Fibroblast of lung (primary cell): Measurements from ENCODE around the gene TNS2. TPM values are rescaled to one million over a fixed set of nuclear protein-coding genes. Genes with fewer than 3 reads are reported as not detected.
"Not testable (repeated sequence)": the region's sequence is repeated elsewhere in the genome, so short reads cannot be mapped to it uniquely, and the experiment has no call there.

Experiments
- DNase-seq, 2 donors: peaks; one replicate each; pipeline versions ENCODE4 v3.0.0 to v3.0.0-alpha.2; 2010; ENCODE audit warnings: low read depth in 2 of 2
- H2AFZ ChIP-seq: 2 replicates; pipeline ENCODE4 v1.5.1; 2012; ENCODE audit warnings: low read length, control low read depth, inconsistent platforms
- H3K27ac ChIP-seq: 2 replicates; pipeline ENCODE4 v1.5.1; 2011; ENCODE audit warnings: low read length, control low read depth; ENCODE audit not compliant: insufficient read depth
- H3K27me3 ChIP-seq: 2 replicates; pipeline ENCODE4 v1.5.1; 2011; ENCODE audit warnings: mild to moderate bottlenecking, low read length; ENCODE audit not compliant: control insufficient read depth, insufficient read depth
- H3K36me3 ChIP-seq: 2 replicates; pipeline ENCODE4 v1.5.1; 2011; ENCODE audit warnings: low read length; ENCODE audit not compliant: control insufficient read depth, insufficient read depth
- H3K4me1 ChIP-seq: 2 replicates; pipeline ENCODE4 v1.5.1; 2011; ENCODE audit warnings: low read length; ENCODE audit not compliant: control insufficient read depth, insufficient read depth; ENCODE audit errors: extremely low read depth
- H3K4me2 ChIP-seq: 2 replicates; pipeline ENCODE4 v1.5.1; 2011; ENCODE audit warnings: low read length, control low read depth; ENCODE audit not compliant: insufficient read depth; ENCODE audit errors: extremely low read depth
- H3K4me3 ChIP-seq, 4 experiments: fragments of 200-600 bp in 1 of 4; sonication (generic) in 1 of 4; replicated peaks in 1 of 4; 2 replicates each; pipeline ENCODE4 v1.5.1; 2011 to 2016; ENCODE audit warnings: low read length in 4 of 4, low read depth in 3 of 4, mild to moderate bottlenecking in 3 of 4, control low read depth in 2 of 4, inconsistent platforms in 1 of 4, mixed read lengths in 1 of 4; ENCODE audit not compliant: insufficient read depth in 1 of 4; ENCODE audit errors: control extremely low read depth in 1 of 4
- H3K79me2 ChIP-seq: 2 replicates; pipeline ENCODE4 v1.5.1; 2012; ENCODE audit warnings: mild to moderate bottlenecking, low read length, inconsistent platforms; ENCODE audit not compliant: control insufficient read depth, insufficient read depth
- H3K9ac ChIP-seq: 2 replicates; pipeline ENCODE4 v1.5.1; 2011; ENCODE audit warnings: mild to moderate bottlenecking, low read length, control low read depth; ENCODE audit not compliant: insufficient read depth
- H3K9me3 ChIP-seq: 2 replicates; pipeline ENCODE4 v1.5.1; 2012; ENCODE audit warnings: low read depth, low read length; ENCODE audit not compliant: control insufficient read depth, insufficient read depth
- H4K20me1 ChIP-seq: 2 replicates; pipeline ENCODE4 v1.5.1; 2011; ENCODE audit warnings: low read length; ENCODE audit not compliant: control insufficient read depth, insufficient read depth; ENCODE audit errors: extremely low read depth
- EZH2 ChIP-seq: IDR thresholded peaks from 2 replicates; pipeline ENCODE4 v1.5.1; 2012; ENCODE audit warnings: low read length, control low read depth, mild to moderate bottlenecking; ENCODE audit errors: missing control alignments
- polyA plus RNA-seq, 2 donors: library from polyadenylated mRNA; depleted of rRNA in 1 of 2; stranded (reverse) in 1 of 2; unstranded in 1 of 2; fragments of >200 nt; gene quantifications; 2 replicates each; pipeline ENCODE4 v1.2.1, GENCODE V29; 2011 to 2012; ENCODE audit warnings: missing spikeins in 1 of 2
- total RNA-seq: library from RNA; depleted of rRNA; stranded (reverse); fragments of >200 nt; gene quantifications from 2 replicates; pipeline ENCODE4 v1.2.1, GENCODE V29; 2014
- TF ChIP-seq, protein P1 (sequence below), 2 donors: IDR thresholded peaks in 1 of 2; conservative IDR thresholded peaks in 1 of 2; 1 replicate in 1 of 2; 2 replicates in 1 of 2; pipeline ENCODE4 v1.5.1; 2011 to 2012; ENCODE audit warnings: low read length in 2 of 2, control low read depth in 1 of 2, inconsistent platforms in 1 of 2, low read depth in 1 of 2, mild to moderate bottlenecking in 1 of 2

The TNS2 gene
- total and polyA plus RNA-seq, 2 donors (not counting 1 experiment from before 2014, with no cell fraction given), result 35.3 to 60.6 TPM

DNA sequence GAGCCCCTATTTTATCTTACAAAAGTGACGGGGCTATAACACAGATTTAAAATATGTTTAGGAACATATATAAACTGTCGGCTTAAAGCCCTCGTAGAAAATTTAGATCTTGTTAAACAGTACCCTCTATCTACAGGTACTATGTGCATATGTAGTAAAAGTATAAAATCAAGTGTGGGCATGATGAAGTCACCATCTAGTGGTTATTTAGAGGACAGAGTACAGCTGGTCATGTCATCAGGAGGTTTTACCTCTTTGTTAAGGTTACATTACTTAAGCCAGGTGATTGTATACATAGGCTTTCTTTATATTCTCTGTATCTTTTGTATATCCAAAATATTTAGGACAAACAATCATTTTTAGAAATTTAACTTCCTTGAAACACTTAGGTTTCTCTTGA lies 18.2 kb upstream of the TNS2 start:
- no peaks in the 10 kb centered on the region for H3K79me2 ChIP-seq
- TF ChIP-seq, protein P1, sequence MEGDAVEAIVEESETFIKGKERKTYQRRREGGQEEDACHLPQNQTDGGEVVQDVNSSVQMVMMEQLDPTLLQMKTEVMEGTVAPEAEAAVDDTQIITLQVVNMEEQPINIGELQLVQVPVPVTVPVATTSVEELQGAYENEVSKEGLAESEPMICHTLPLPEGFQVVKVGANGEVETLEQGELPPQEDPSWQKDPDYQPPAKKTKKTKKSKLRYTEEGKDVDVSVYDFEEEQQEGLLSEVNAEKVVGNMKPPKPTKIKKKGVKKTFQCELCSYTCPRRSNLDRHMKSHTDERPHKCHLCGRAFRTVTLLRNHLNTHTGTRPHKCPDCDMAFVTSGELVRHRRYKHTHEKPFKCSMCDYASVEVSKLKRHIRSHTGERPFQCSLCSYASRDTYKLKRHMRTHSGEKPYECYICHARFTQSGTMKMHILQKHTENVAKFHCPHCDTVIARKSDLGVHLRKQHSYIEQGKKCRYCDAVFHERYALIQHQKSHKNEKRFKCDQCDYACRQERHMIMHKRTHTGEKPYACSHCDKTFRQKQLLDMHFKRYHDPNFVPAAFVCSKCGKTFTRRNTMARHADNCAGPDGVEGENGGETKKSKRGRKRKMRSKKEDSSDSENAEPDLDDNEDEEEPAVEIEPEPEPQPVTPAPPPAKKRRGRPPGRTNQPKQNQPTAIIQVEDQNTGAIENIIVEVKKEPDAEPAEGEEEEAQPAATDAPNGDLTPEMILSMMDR (conservative IDR thresholded peaks at IDR 0.05 in 1 of 2, IDR thresholded peaks at IDR 0.05 in 1 of 2; ENCODE audit: low read depth in 1 of 2, low read length in 2 of 2), result no peak
- no peak for TF ChIP-seq EZH2
- no peak overlapping the region for H3K27ac ChIP-seq
- H3K9me3 ChIP-seq, result no peaks in the 10 kb centered on the region
- peaks cover 23% of the 10 kb centered on the region for H3K36me3 ChIP-seq
- H2AFZ ChIP-seq, result no peak overlapping the region
- no peaks in the 10 kb centered on the region for H4K20me1 ChIP-seq
- no peaks in the 10 kb centered on the region for H3K4me1 ChIP-seq
- H3K27me3 ChIP-seq, result no peaks in the 10 kb centered on the region
- no peak overlapping the region for H3K4me2 ChIP-seq
- no peak overlapping the region for H3K9ac ChIP-seq
- DNase-seq, result no peak
- H3K4me3 ChIP-seq, result no peak overlapping the region

DNA sequence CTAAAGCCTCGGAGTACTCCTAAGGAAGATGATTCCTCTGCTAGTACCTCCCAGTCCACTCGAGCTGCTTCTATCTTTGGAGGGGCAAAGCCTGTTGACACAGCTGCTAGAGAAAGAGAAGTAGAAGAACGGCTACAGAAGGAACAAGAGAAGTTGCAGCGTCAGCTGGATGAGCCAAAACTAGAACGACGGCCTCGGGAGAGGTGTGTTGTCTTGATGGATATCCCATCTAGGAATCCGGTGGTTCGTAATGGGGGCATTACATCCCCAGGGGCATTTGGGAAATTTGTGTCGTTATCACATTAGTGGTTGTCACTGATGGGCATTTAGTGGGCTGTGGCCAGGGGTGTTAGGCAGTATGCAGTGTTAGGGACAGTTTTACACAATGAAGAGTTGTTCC lies 16.0 kb upstream of the TNS2 start:
- H3K9me3 ChIP-seq, H4K20me1 ChIP-seq, H3K9ac ChIP-seq, H3K27ac ChIP-seq, H3K4me1 ChIP-seq, H2AFZ ChIP-seq, H3K4me2 ChIP-seq, H3K27me3 ChIP-seq, H3K79me2 ChIP-seq, H3K4me3 ChIP-seq, DNase-seq: not testable (repeated sequence)
- H3K36me3 ChIP-seq, result peaks cover 24% of the 10 kb centered on the region

DNA sequence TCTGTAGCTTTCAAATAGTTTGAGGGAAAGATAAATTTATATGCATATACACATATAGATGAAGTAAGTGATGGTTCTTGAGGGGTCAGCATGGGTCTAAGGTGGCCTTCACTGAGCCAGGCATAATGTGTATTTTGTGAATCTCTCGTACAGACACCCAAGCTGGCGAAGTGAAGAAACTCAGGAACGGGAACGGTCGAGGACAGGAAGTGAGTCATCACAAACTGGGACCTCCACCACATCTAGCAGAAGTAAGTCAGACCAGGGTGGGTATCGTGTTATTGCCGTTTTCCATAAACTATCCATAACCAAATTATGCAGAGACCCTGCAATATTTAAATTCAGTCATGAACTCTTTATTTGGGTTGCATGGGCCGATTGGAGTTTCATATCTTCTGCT lies 15.4 kb upstream of the TNS2 start:
- Histone ChIP-seq H3K4me2 (no peak overlapping the region), H3K27ac (no peak overlapping the region), H3K27me3 (no peaks in the 10 kb centered on the region), H3K9ac (no peak overlapping the region), H3K4me3 (no peak overlapping the region), H3K36me3 (peaks cover 30% of the 10 kb centered on the region), H3K79me2 (no peaks in the 10 kb centered on the region), H4K20me1 (no peaks in the 10 kb centered on the region), H2AFZ (no peak overlapping the region), H3K4me1 (peaks cover 3% of the 10 kb centered on the region), H3K9me3 (no peaks in the 10 kb centered on the region)
- TF ChIP-seq, protein P1 (conservative IDR thresholded peaks at IDR 0.05 in 1 of 2, IDR thresholded peaks at IDR 0.05 in 1 of 2; ENCODE audit: low read depth in 1 of 2, low read length in 2 of 2), result no peak
- no peak for TF ChIP-seq EZH2
- DNase-seq, result no peak

DNA sequence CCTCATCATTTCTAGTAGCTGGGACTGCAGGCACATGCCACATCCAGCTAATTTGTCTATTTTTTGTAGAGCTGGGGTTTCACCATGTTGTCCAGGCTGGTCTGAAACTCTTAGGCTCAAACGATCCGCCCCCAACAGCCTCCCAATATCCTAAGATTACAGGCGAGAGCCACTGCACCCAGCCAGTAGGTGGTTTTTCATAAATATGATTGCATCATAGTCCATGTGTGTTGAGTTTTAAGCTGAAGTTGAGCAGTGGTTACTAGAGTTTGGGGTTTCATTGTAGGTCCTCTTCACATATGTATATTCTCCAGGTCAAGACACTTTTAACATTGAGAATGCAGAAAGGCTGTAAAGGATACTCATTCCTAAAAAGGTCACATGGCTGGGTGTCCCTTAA lies 13.1 kb upstream of the TNS2 start:
- H3K4me2 ChIP-seq, result no peak overlapping the region
- H3K36me3 ChIP-seq, result peaks cover 30% of the 10 kb centered on the region
- H3K79me2 ChIP-seq, result no peaks in the 10 kb centered on the region
- no peak for TF ChIP-seq EZH2
- TF ChIP-seq, protein P1 (conservative IDR thresholded peaks at IDR 0.05 in 1 of 2, IDR thresholded peaks at IDR 0.05 in 1 of 2; ENCODE audit: low read depth in 1 of 2, low read length in 2 of 2), result no peak
- no peak overlapping the region for H3K27ac ChIP-seq
- no peak for DNase-seq
- H2AFZ ChIP-seq, result no peak overlapping the region
- H3K9ac ChIP-seq, result no peak overlapping the region
- H3K4me1 ChIP-seq, result peaks cover 3% of the 10 kb centered on the region
- H3K9me3 ChIP-seq, result no peaks in the 10 kb centered on the region
- H3K27me3 ChIP-seq, result no peaks in the 10 kb centered on the region
- H4K20me1 ChIP-seq, result no peaks in the 10 kb centered on the region
- no peak overlapping the region for H3K4me3 ChIP-seq
